D341Med (cell line): Measurements from ENCODE around the gene SEMA5A.

ENCODE experiments used
- DNase-seq: peaks from one replicate; pipeline ENCODE4 v3.0.0; 2012; ENCODE audit warnings: low spot score

SEMA5A gene

GRCh38 chr5:9056046-9056445, 489.8 kb downstream of the SEMA5A start:
- DNase-seq, result no peak

- DNase-seq, result no peak
Measured at GRCh38 chr5:9054821-9055589, 490.9 kb downstream of the SEMA5A start.

GRCh38 chr5:9054322-9054721, 491.6 kb downstream of the SEMA5A start:
- DNase-seq, result no peak

GRCh38 chr5:9052421-9052820, 493.5 kb downstream of the SEMA5A start:
- DNase-seq, result no peak

- DNase-seq, result no peak
Measured at GRCh38 chr5:9051779-9052178, 494.1 kb downstream of the SEMA5A start.

GRCh38 chr5:9047932-9048331, 497.9 kb downstream of the SEMA5A start:
- no peak for DNase-seq

- no peak for DNase-seq
Measured at GRCh38 chr5:9046756-9047481, 499.0 kb downstream of the SEMA5A start.

GRCh38 chr5:9045946-9046345, 499.9 kb downstream of the SEMA5A start:
- DNase-seq, result no peak

- DNase-seq, result no peak
Measured at GRCh38 chr5:9042241-9042640, 503.6 kb downstream of the SEMA5A start.

GRCh38 chr5:9040475-9040874, 505.4 kb downstream of the SEMA5A start:
- no peak for DNase-seq

- DNase-seq, result no peak
Measured at GRCh38 chr5:9037048-9037447, 508.8 kb downstream of the SEMA5A start.

GRCh38 chr5:9035346-9035745, 510.5 kb downstream of the SEMA5A start:
- no peak for DNase-seq

- no peak for DNase-seq
Measured at GRCh38 chr5:9034649-9035048, 511.2 kb downstream of the SEMA5A start.

GRCh38 chr5:9033524-9033923, 512.4 kb downstream of the SEMA5A start:
- DNase-seq, result no peak

GRCh38 chr5:9025942-9026341, 519.9 kb downstream of the SEMA5A start:
- DNase-seq, result no peak

GRCh38 chr5:9020996-9021395, 524.9 kb downstream of the SEMA5A start:
- no peak for DNase-seq

GRCh38 chr5:9015937-9016270, 530.0 kb downstream of the SEMA5A start:
- DNase-seq, result no peak

GRCh38 chr5:9015260-9015936, 530.5 kb downstream of the SEMA5A start:
- DNase-seq, result no peak

GRCh38 chr5:9013147-9013546, 532.7 kb downstream of the SEMA5A start:
- no peak for DNase-seq

- no peak for DNase-seq
Measured at GRCh38 chr5:9009931-9010651, 535.8 kb downstream of the SEMA5A start.

- no peak for DNase-seq
Measured at GRCh38 chr5:8997542-8998070, 548.3 kb downstream of the SEMA5A start.

GRCh38 chr5:8993031-8993430, 552.8 kb downstream of the SEMA5A start:
- DNase-seq, result no peak
